K562 (cell line): ENCODE measurements around the gene ATF4. TPM values are rescaled to one million over a fixed set of nuclear protein-coding genes. Genes with fewer than 3 reads are reported as not detected.

Experiments used
- BHLHE40 ChIP-seq: IDR thresholded peaks from 2 replicates; pipeline ENCODE4 v1.6.1; 2011; ENCODE audit warnings: low read length, improper control_type of control experiment
- CGGBP1 ChIP-seq: fragments of 250-450 bp; sonication (Bioruptor Pico); IDR thresholded peaks from 2 replicates; pipeline ENCODE4 v1.9.0; 2021; ENCODE audit warnings: mild to moderate bottlenecking
- CHCHD3 ChIP-seq: fragments of 250-450 bp; sonication (Bioruptor Pico); IDR thresholded peaks from 2 replicates; pipeline ENCODE4 v2.1.2; 2022; ENCODE audit warnings: mild to moderate bottlenecking
- DPF2 ChIP-seq: fragments of 450-650 bp; IDR thresholded peaks from 2 replicates; pipeline ENCODE4 v1.6.1; 2016
- EGR1 ChIP-seq: fragments of 450-650 bp; conservative IDR thresholded peaks from 2 replicates; pipeline ENCODE4 v1.6.1; 2017; ENCODE audit warnings: mild to moderate bottlenecking
- ELF1 ChIP-seq: fragments of 200-800 bp; sonication (Bioruptor generic); IDR thresholded peaks from 2 replicates; pipeline ENCODE4 v1.6.1; 2016; ENCODE audit warnings: missing genetic modification characterization, missing compliant biosample characterization
- HDAC3 ChIP-seq: fragments of 450-650 bp; IDR thresholded peaks from 2 replicates; pipeline ENCODE4 v1.6.1; 2018; ENCODE audit warnings: borderline replicate concordance, mild to moderate bottlenecking, moderate library complexity; ENCODE audit not compliant: partially characterized antibody
- MTA3 ChIP-seq: fragments of 450-650 bp; formaldehyde crosslinking; IDR thresholded peaks from 2 replicates; pipeline ENCODE4 v1.6.1; 2017; ENCODE audit warnings: mild to moderate bottlenecking, borderline replicate concordance
- PCBP1 ChIP-seq: fragments of 200-400 bp; formaldehyde crosslinking; IDR thresholded peaks from 2 replicates; pipeline ENCODE4 v1.6.1; 2018; ENCODE audit warnings: mild to moderate bottlenecking, low read depth, low read length; ENCODE audit not compliant: poor library complexity, severe bottlenecking
- PML ChIP-seq: IDR thresholded peaks from 2 replicates; pipeline ENCODE4 v1.6.1; 2012; ENCODE audit warnings: low read length, inconsistent platforms
- PTBP1 ChIP-seq: fragments of 200-400 bp; formaldehyde crosslinking; IDR thresholded peaks from 2 replicates; pipeline ENCODE4 v1.6.1; 2017; ENCODE audit warnings: low read depth, low read length
- RB1 ChIP-seq: fragments of 450-650 bp; IDR thresholded peaks from 2 replicates; pipeline ENCODE4 v1.6.1; 2017; ENCODE audit warnings: low read depth, mild to moderate bottlenecking
- RFX5 ChIP-seq: IDR thresholded peaks from 2 replicates; pipeline ENCODE4 v1.6.1; 2011; ENCODE audit warnings: low read depth, mild to moderate bottlenecking, improper control_type of control experiment, low read length
- THRAP3 ChIP-seq: fragments of 450-650 bp; IDR thresholded peaks from 2 replicates; pipeline ENCODE4 v1.6.1; 2016; ENCODE audit warnings: mild to moderate bottlenecking, inconsistent platforms, borderline replicate concordance
- ZBTB9 ChIP-seq: fragments of 450-650 bp; formaldehyde crosslinking; IDR thresholded peaks from 2 replicates; pipeline ENCODE4 v1.4.0; 2020; ENCODE audit warnings: mild to moderate bottlenecking, moderate library complexity
- ZNF224 ChIP-seq: sonication (generic); formaldehyde crosslinking; IDR thresholded peaks from 2 replicates; pipeline ENCODE4 v1.8.0; 2022; ENCODE audit warnings: mild to moderate bottlenecking, missing genetic modification reagents
- ZNF395 ChIP-seq: fragments of 200-800 bp; sonication (Bioruptor generic); IDR thresholded peaks from 2 replicates; pipeline ENCODE4 v1.6.1; 2017; ENCODE audit warnings: missing genetic modification characterization, missing compliant biosample characterization
- ZNF551 ChIP-seq: fragments of 250-450 bp; sonication (Bioruptor Pico); IDR thresholded peaks from 2 replicates; pipeline ENCODE4 v1.5.0; 2021; ENCODE audit warnings: mild to moderate bottlenecking, moderate library complexity
- ZNF57 ChIP-seq: fragments of 450-650 bp; formaldehyde crosslinking; IDR thresholded peaks from 2 replicates; pipeline ENCODE4 v1.4.0; 2020; ENCODE audit warnings: mild to moderate bottlenecking, moderate library complexity
- polyA plus RNA-seq, 8 experiments: library from polyadenylated mRNA; depleted of rRNA in 4 of 8; stranded (reverse) in 5 of 8; unstranded in 3 of 8; fragments of >200 nt; fragmentation: Nextera tagmentation in 2 of 8; fragmentation: Illumina TruSeq in 1 of 8; extraction: Ambion mirVana in 2 of 8; extraction: Trizol in 1 of 8; gene quantifications; 2 replicates each; pipeline versions ENCODE4 v1.2.1 to v1.2.3, GENCODE V29; 2011 to 2014; ENCODE audit warnings: inconsistent platforms in 1 of 8, missing spikeins in 1 of 8
- total RNA-seq, 7 experiments: library from RNA; depleted of rRNA in 6 of 7; stranded (reverse); fragments of >200 nt in 6 of 7; fragmentation: Illumina TruSeq in 2 of 7; extraction: Trizol in 2 of 7; gene quantifications; 2 replicates each; pipeline versions ENCODE4 v1.2.1 to v1.2.3, GENCODE V29; 2011 to 2021; ENCODE audit warnings: low replicate concordance in 1 of 7
- TF ChIP-seq, protein P1 (sequence below), 3 experiments: IDR thresholded peaks in 2 of 3; conservative IDR thresholded peaks in 1 of 3; 2 replicates each; pipeline ENCODE4 v1.5.1; 2011 to 2012; ENCODE audit warnings: low read length in 3 of 3, mild to moderate bottlenecking in 3 of 3, control low read depth in 2 of 3, improper control_type of control experiment in 1 of 3, inconsistent platforms in 1 of 3, low read depth in 1 of 3, mixed read lengths in 1 of 3, moderate library complexity in 1 of 3; ENCODE audit not compliant: insufficient read depth in 2 of 3

ATF4 gene
- total and polyA plus RNA-seq, 9 of the 15 experiments (the other 6 are each of a cell fraction or from before 2014, with no cell fraction given): 93.1 to 723 (median 355) TPM

- TF ChIP-seq, protein P1, sequence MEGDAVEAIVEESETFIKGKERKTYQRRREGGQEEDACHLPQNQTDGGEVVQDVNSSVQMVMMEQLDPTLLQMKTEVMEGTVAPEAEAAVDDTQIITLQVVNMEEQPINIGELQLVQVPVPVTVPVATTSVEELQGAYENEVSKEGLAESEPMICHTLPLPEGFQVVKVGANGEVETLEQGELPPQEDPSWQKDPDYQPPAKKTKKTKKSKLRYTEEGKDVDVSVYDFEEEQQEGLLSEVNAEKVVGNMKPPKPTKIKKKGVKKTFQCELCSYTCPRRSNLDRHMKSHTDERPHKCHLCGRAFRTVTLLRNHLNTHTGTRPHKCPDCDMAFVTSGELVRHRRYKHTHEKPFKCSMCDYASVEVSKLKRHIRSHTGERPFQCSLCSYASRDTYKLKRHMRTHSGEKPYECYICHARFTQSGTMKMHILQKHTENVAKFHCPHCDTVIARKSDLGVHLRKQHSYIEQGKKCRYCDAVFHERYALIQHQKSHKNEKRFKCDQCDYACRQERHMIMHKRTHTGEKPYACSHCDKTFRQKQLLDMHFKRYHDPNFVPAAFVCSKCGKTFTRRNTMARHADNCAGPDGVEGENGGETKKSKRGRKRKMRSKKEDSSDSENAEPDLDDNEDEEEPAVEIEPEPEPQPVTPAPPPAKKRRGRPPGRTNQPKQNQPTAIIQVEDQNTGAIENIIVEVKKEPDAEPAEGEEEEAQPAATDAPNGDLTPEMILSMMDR (IDR thresholded peaks at IDR 0.05 in 2 of 3, conservative IDR thresholded peaks at IDR 0.05 in 1 of 3; ENCODE audit: insufficient read depth in 2 of 3, low read depth in 1 of 3, low read length in 3 of 3): no peak
- peak; percentile 43 for TF ChIP-seq HDAC3
- TF ChIP-seq CHCHD3 (CRISPR knock-in tag): peak; percentile 91; the same call in 1 of the 2 replicates
- peak; percentile 60; the same call in 1 of the 2 replicates for TF ChIP-seq PTBP1
- peak; percentile 26 for TF ChIP-seq BHLHE40
- peak; percentile 66; the same call in 1 of the 2 replicates for TF ChIP-seq CGGBP1
- TF ChIP-seq RB1: peak; percentile 82
- TF ChIP-seq ZNF224 (CRISPR knock-in tag): peak; percentile 67; the same call in 1 of the 2 replicates
- peak; percentile 99 for TF ChIP-seq PCBP1
- peak; percentile 98 for TF ChIP-seq MTA3
- peak; percentile 8; the same call in 1 of the 2 replicates for TF ChIP-seq RFX5
- 0 out of 2 replicates have a peak, but pooled peaks have one; percentile 14 for TF ChIP-seq DPF2
- TF ChIP-seq ZNF395 (CRISPR knock-in tag): peak; percentile 61
- peak; percentile 94 for TF ChIP-seq PML
- peak; percentile 21 for TF ChIP-seq EGR1
- no peak for TF ChIP-seq ZNF57 (CRISPR knock-in tag)
- no peak for TF ChIP-seq ZNF551 (CRISPR knock-in tag)
- TF ChIP-seq THRAP3: peak; percentile 94; the same call in 1 of the 2 replicates
- TF ChIP-seq ELF1 (tag): peak; percentile 93
- peak; percentile 97 for TF ChIP-seq ZBTB9 (CRISPR knock-in tag)
Measured at GRCh38 chr22:39520226-39521105, at the start of gene ATF4 (continued).
